ENCODE results near the gene QRFP.

The QRFP gene

GRCh38 chr9:130888146-130888885 is 8.3 kb downstream of the QRFP start:
- H3K4me3 ChIP-seq (ENCODE audit: insufficient read depth, low read depth, low read length) = no peak overlapping the region
- WGBS, 2 experiments = 96% methylated on average over 22 of the region's 22 CpGs
- H3K4me1 ChIP-seq (ENCODE audit: control insufficient read depth, insufficient read depth, low read length) = peaks cover 9% of the 10 kb centered on the region
- H3K27me3 ChIP-seq (ENCODE audit: control insufficient read depth, insufficient read depth, low read length, poor library complexity, severe bottlenecking) = no peaks in the 10 kb centered on the region
- H3K27ac ChIP-seq (ENCODE audit: insufficient read depth, low read depth, low read length, poor library complexity, severe bottlenecking) = no peak overlapping the region
- H3K9me3 ChIP-seq (ENCODE audit: control insufficient read depth, low read length) = no peaks in the 10 kb centered on the region
- peaks cover 46% of the 10 kb centered on the region for H3K36me3 ChIP-seq (ENCODE audit: control insufficient read depth, insufficient read depth, low read length)

GRCh38 chr9:130887494-130888144 is 9.0 kb downstream of the QRFP start:
- no peak overlapping the region for H3K4me3 ChIP-seq (ENCODE audit: insufficient read depth, low read depth, low read length)
- no peaks in the 10 kb centered on the region for H3K9me3 ChIP-seq (ENCODE audit: control insufficient read depth, low read length)
- H3K4me1 ChIP-seq (ENCODE audit: control insufficient read depth, insufficient read depth, low read length) = peaks cover 9% of the 10 kb centered on the region
- H3K27ac ChIP-seq (ENCODE audit: insufficient read depth, low read depth, low read length, poor library complexity, severe bottlenecking) = no peak overlapping the region
- WGBS, 2 experiments = 94 to 96% methylated on average over 25 of the region's 25 CpGs
- H3K36me3 ChIP-seq (ENCODE audit: control insufficient read depth, insufficient read depth, low read length) = peaks cover 46% of the 10 kb centered on the region
- H3K27me3 ChIP-seq (ENCODE audit: control insufficient read depth, insufficient read depth, low read length, poor library complexity, severe bottlenecking) = no peaks in the 10 kb centered on the region

GRCh38 chr9:130886981-130887380 is 9.6 kb downstream of the QRFP start:
- H3K9me3 ChIP-seq (ENCODE audit: control insufficient read depth, low read length) = no peaks in the 10 kb centered on the region
- no peak overlapping the region for H3K4me3 ChIP-seq (ENCODE audit: insufficient read depth, low read depth, low read length)
- H3K27ac ChIP-seq (ENCODE audit: insufficient read depth, low read depth, low read length, poor library complexity, severe bottlenecking) = no peak overlapping the region
- no peaks in the 10 kb centered on the region for H3K27me3 ChIP-seq (ENCODE audit: control insufficient read depth, insufficient read depth, low read length, poor library complexity, severe bottlenecking)
- H3K36me3 ChIP-seq (ENCODE audit: control insufficient read depth, insufficient read depth, low read length) = peaks cover 46% of the 10 kb centered on the region
- 95% methylated on average over 23 of the region's 23 CpGs for WGBS, 2 experiments
- peaks cover 9% of the 10 kb centered on the region for H3K4me1 ChIP-seq (ENCODE audit: control insufficient read depth, insufficient read depth, low read length)

GRCh38 chr9:130885484-130886375 is 10.9 kb downstream of the QRFP start:
- Histone ChIP-seq H3K4me3 (ENCODE audit: insufficient read depth, low read depth, low read length) (no peak overlapping the region), H3K27me3 (ENCODE audit: control insufficient read depth, insufficient read depth, low read length, poor library complexity, severe bottlenecking) (no peaks in the 10 kb centered on the region), H3K9me3 (ENCODE audit: control insufficient read depth, low read length) (no peaks in the 10 kb centered on the region), H3K36me3 (ENCODE audit: control insufficient read depth, insufficient read depth, low read length) (peaks cover 55% of the 10 kb centered on the region), H3K4me1 (ENCODE audit: control insufficient read depth, insufficient read depth, low read length) (no peaks in the 10 kb centered on the region), H3K27ac (ENCODE audit: insufficient read depth, low read depth, low read length, poor library complexity, severe bottlenecking) (no peak overlapping the region)
- 94% methylated on average over 35 of the region's 35 CpGs for WGBS, 2 experiments

- Histone ChIP-seq H3K9me3 (ENCODE audit: control insufficient read depth, low read length) (no peaks in the 10 kb centered on the region), H3K4me1 (ENCODE audit: control insufficient read depth, insufficient read depth, low read length) (no peaks in the 10 kb centered on the region), H3K4me3 (ENCODE audit: insufficient read depth, low read depth, low read length) (no peak overlapping the region), H3K27ac (ENCODE audit: insufficient read depth, low read depth, low read length, poor library complexity, severe bottlenecking) (no peak overlapping the region), H3K36me3 (ENCODE audit: control insufficient read depth, insufficient read depth, low read length) (peaks cover 58% of the 10 kb centered on the region), H3K27me3 (ENCODE audit: control insufficient read depth, insufficient read depth, low read length, poor library complexity, severe bottlenecking) (no peaks in the 10 kb centered on the region)
- WGBS, 2 experiments = 94 to 95% methylated on average over 47 of the region's 47 CpGs
Observed at GRCh38 chr9:130884542-130885483, 11.8 kb downstream of the QRFP start.

GRCh38 chr9:130884111-130884531 is 12.5 kb downstream of the QRFP start:
- H3K4me1 ChIP-seq (ENCODE audit: control insufficient read depth, insufficient read depth, low read length) = no peaks in the 10 kb centered on the region
- no peaks in the 10 kb centered on the region for H3K27me3 ChIP-seq (ENCODE audit: control insufficient read depth, insufficient read depth, low read length, poor library complexity, severe bottlenecking)
- H3K9me3 ChIP-seq (ENCODE audit: control insufficient read depth, low read length) = no peaks in the 10 kb centered on the region
- H3K4me3 ChIP-seq (ENCODE audit: insufficient read depth, low read depth, low read length) = no peak overlapping the region
- 93 to 95% methylated on average over 25 of the region's 25 CpGs for WGBS, 2 experiments
- H3K27ac ChIP-seq (ENCODE audit: insufficient read depth, low read depth, low read length, poor library complexity, severe bottlenecking) = no peak overlapping the region
- H3K36me3 ChIP-seq (ENCODE audit: control insufficient read depth, insufficient read depth, low read length) = peaks cover 64% of the 10 kb centered on the region

GRCh38 chr9:130883479-130883878 is 13.1 kb downstream of the QRFP start:
- Histone ChIP-seq H3K36me3 (ENCODE audit: control insufficient read depth, insufficient read depth, low read length) (peaks cover 69% of the 10 kb centered on the region), H3K4me3 (ENCODE audit: insufficient read depth, low read depth, low read length) (no peak overlapping the region), H3K4me1 (ENCODE audit: control insufficient read depth, insufficient read depth, low read length) (no peaks in the 10 kb centered on the region), H3K9me3 (ENCODE audit: control insufficient read depth, low read length) (no peaks in the 10 kb centered on the region), H3K27ac (ENCODE audit: insufficient read depth, low read depth, low read length, poor library complexity, severe bottlenecking) (no peak overlapping the region), H3K27me3 (ENCODE audit: control insufficient read depth, insufficient read depth, low read length, poor library complexity, severe bottlenecking) (no peaks in the 10 kb centered on the region)
- WGBS, 2 experiments = 87 to 90% methylated on average over 5 of the region's 5 CpGs

- no peaks in the 10 kb centered on the region for H3K9me3 ChIP-seq (ENCODE audit: control insufficient read depth, low read length)
- H3K27me3 ChIP-seq (ENCODE audit: control insufficient read depth, insufficient read depth, low read length, poor library complexity, severe bottlenecking) = no peaks in the 10 kb centered on the region
- no peak overlapping the region for H3K27ac ChIP-seq (ENCODE audit: insufficient read depth, low read depth, low read length, poor library complexity, severe bottlenecking)
- 92 to 97% methylated on average over 15 of the region's 15 CpGs for WGBS, 2 experiments
- H3K4me1 ChIP-seq (ENCODE audit: control insufficient read depth, insufficient read depth, low read length) = no peaks in the 10 kb centered on the region
- no peak overlapping the region for H3K4me3 ChIP-seq (ENCODE audit: insufficient read depth, low read depth, low read length)
- peaks cover 67% of the 10 kb centered on the region for H3K36me3 ChIP-seq (ENCODE audit: control insufficient read depth, insufficient read depth, low read length)
Observed at GRCh38 chr9:130882696-130883225, 13.9 kb downstream of the QRFP start.

GRCh38 chr9:130881516-130881915 is 15.1 kb downstream of the QRFP start:
- Histone ChIP-seq H3K9me3 (ENCODE audit: control insufficient read depth, low read length) (no peaks in the 10 kb centered on the region), H3K36me3 (ENCODE audit: control insufficient read depth, insufficient read depth, low read length) (peaks cover 63% of the 10 kb centered on the region), H3K4me1 (ENCODE audit: control insufficient read depth, insufficient read depth, low read length) (no peaks in the 10 kb centered on the region), H3K4me3 (ENCODE audit: insufficient read depth, low read depth, low read length) (no peak overlapping the region), H3K27me3 (ENCODE audit: control insufficient read depth, insufficient read depth, low read length, poor library complexity, severe bottlenecking) (no peaks in the 10 kb centered on the region), H3K27ac (ENCODE audit: insufficient read depth, low read depth, low read length, poor library complexity, severe bottlenecking) (no peak overlapping the region)
- 86 to 98% methylated on average over 5 of the region's 6 CpGs for WGBS, 2 experiments
